Colon (tissue), 2 donors: ENCODE data around the gene KRT36.

Source experiments
- FAIRE-seq: peaks from 2 replicates; lab custom pipeline; 2012; peaks lifted over from hg19 to GRCh38; lab: Jason Lieb, UNC
- donor health status: control.
- donor health status: control.

KRT36 gene

GRCh38 chr17:41476866-41477815 is 12.6 kb downstream of the KRT36 start:
- FAIRE-seq, result no peak

- FAIRE-seq, result no peak
Observed at GRCh38 chr17:41475421-41475820, 14.3 kb downstream of the KRT36 start.

DNA sequence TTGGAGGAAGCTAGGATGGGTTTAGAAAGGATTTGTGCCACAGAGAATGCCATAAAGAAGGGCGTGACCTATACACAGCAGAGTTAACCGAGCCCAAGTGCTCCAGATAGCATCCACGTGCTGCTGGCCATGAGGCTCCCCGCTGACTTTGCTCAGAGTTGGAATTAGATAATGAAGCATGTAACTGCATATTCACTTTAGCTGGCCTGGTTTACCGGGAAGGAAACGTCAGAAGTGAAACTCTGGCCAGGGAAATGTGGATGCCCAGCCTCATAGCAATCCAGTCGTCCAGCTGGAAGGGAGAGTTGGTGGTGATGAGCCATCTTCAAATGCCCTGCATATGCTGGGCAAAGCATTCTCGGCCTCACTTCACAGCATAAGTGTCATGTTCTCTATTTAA is 14.8 kb downstream of the KRT36 start:
- FAIRE-seq, result no peak

- FAIRE-seq, result no peak
Observed at GRCh38 chr17:41468346-41468745, 21.4 kb downstream of the KRT36 start.

GRCh38 chr17:41467561-41467960 is 22.1 kb downstream of the KRT36 start:
- no peak for FAIRE-seq

GRCh38 chr17:41466988-41467387 is 22.7 kb downstream of the KRT36 start, which contains the start of gene KRT32:
KRT32 (minus strand) TSS chr17:41467386; CDS start chr17:41467325, 61 bp downstream.
- no peak for FAIRE-seq

DNA sequence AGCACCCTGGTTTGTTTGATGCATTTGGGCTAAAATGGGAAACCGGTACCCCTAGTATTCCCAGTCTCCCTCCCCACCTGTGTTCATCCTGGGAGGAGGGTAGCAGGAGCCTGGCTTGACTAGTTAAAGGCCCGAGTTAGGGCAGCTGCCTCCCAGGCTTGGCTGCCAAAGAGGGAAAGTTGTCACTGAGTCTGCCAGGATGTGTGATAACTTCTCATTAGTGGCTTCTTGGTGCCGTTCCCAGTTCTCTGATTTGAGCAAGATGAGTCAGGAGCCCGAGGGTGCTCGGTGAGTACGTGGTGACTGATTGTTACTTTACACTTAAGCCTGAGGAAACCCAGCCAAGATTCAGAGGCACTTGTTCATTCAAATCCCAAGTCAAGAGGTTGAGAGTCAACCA is 25.0 kb downstream of the KRT36 start:
- no peak for FAIRE-seq

GRCh38 chr17:41464173-41464572 is 25.5 kb downstream of the KRT36 start:
- no peak for FAIRE-seq

GRCh38 chr17:41463746-41464145 is 26.0 kb downstream of the KRT36 start:
- no peak for FAIRE-seq

DNA sequence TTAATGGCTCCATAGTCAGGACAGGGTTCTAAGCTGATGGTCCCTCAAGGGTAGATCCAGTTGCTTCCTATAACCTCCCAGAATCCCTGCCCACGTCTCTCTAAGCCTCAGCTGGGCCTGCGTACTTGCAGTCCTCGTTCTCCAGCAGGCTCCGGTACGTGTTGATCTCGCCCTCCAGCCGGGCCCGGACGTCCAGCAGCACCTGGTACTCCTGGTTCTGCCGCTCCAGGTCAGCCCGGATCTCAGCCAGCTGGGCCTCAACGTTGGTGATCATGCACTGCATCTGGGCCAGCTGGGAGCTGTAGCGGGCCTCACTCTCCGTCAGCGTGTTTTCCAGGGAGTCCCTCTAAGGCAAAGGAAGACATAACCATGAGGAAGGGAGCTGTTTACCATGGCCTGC is 27.0 kb downstream of the KRT36 start:
- FAIRE-seq, result no peak

- no peak for FAIRE-seq
Observed at GRCh38 chr17:41457676-41458075, 32.0 kb downstream of the KRT36 start.

GRCh38 chr17:41456204-41456603 is 33.5 kb downstream of the KRT36 start:
- no peak for FAIRE-seq

- FAIRE-seq, result no peak
Observed at GRCh38 chr17:41455236-41455635, 34.5 kb downstream of the KRT36 start.

DNA sequence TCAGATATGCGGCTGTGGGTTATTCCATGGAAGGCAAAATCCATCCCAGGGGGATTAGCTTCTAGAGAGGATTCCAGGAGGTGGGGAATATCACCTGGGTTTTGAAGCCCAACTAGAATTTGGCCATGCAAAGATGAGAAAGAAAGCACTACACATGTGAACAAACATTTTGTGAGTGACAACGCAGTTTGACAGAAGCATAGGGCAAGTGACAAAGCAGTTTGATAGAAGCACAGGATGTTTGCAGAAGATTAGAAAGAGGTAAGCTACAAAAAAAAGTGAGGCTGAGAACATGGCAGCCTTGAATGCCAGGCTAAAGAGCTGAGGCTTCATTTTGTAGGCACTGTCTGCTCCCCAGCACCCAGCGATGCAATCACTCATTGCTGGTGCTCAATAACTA is 36.6 kb downstream of the KRT36 start:
- no peak for FAIRE-seq

GRCh38 chr17:41452281-41452680 is 37.4 kb downstream of the KRT36 start:
- FAIRE-seq, result no peak

GRCh38 chr17:41451154-41451728 is 38.5 kb downstream of the KRT36 start:
- FAIRE-seq, result no peak

DNA sequence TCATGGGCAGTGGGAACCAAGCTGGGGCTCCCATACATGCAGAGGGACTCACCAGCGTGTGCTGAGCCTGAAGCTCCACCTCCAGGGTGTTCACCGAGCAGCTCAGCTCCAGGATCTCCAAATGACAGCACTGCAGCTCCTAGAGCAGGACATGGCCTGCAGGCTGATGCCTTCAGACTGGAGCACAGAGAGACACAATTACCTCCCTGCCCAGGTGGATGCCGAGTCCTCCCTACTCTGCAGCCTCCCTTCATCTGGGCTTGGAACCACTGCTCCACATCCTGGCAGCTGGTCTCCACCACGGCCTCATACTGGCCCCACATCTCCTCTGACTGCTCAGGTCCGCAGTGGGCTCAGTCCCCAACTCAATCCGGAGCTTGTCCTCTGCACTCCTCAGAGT is 40.7 kb downstream of the KRT36 start:
- FAIRE-seq, result no peak

DNA sequence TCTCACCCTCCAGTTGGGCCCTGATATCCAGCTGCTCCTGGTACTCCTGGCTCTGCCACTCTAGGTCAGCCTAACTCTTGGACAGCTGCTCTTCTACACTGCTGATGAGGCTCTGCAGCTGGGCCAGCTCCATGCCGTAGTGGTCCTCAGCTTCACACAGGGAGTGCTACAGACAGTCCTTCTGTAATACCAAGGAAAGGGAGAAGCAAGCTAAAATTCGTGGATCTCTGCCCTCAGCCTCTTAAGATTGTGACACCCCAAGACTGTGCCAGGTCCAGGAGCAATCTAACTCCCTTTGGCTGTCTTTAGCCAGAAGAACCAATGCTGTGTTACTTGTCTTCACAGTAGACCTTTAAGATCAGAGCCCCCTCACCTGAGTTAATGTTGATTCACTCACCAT is 41.2 kb downstream of the KRT36 start:
- no peak for FAIRE-seq

DNA sequence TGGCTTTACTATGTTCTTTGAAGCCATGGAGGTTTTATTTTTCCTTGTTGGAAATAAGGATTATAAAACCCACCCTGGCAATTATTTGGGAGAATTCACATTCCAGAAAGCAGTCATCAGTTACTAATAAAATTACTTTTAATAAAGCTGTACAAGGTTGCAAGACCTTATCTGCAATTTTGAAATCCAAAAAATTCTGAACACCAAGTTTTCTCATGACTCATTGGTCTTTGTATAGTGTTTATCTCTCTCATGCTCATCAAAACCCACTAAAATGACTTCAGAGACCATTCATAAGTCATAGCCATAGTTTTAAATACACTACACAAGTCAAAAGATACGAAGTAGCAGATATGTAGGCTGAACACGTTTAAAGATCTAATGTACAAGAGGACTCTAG is 42.9 kb downstream of the KRT36 start:
- no peak for FAIRE-seq

- no peak for FAIRE-seq
Observed at GRCh38 chr17:41444640-41445039, 45.1 kb downstream of the KRT36 start.

DNA sequence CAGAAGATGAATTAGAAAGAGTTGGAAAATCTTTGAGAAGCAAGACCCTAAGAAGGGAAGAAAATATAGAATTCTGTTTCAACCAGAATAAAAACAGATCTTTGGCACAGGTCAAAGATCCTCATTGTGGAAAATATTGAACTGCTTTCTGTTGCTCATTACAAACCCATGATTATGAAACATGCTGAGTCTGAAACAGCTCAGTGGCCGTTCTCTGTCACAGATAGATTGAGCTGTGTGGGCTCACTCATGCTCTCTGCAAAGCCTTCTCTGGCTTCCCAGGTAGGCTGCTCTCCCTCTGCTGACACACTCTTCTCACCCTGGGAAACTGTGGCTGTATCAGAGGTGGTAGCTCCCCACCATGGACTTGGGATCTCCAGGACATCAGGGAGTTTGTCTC is 45.5 kb downstream of the KRT36 start:
- no peak for FAIRE-seq

- no peak for FAIRE-seq
Observed at GRCh38 chr17:41442739-41443138, 47.0 kb downstream of the KRT36 start.

DNA sequence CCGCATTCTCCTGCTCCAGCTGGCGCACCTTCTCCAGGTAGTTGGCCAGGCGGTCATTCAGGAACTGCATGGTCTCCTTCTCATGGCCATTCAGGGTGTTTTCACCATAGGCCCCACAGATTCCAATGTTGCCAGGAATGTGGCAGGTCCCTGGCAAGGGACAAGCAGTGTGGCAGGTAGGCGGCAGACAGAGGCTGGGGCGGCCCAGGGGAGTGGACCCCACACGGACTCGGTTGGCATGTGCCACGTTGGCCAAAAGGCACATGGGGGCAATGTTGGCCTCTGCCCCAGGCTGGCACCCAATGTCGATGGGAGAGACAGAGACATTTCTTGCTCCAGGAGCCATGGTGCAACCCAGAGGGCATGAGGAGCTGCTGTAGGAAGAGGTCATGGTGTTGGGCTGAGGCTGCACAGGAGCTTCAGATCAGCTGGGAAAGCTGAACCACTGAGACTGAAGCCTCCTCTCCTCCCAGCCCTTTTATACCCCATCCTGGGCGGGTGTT is 49.1 kb downstream of the KRT36 start, which contains the start of gene KRT38:
Gene KRT38, minus strand, starts transcription at position 453 of the 503 bp plus-strand sequence. Its CDS starts 62 bp downstream, at position 391.
- FAIRE-seq, result no peak
